Mononuclear cell (primary cell): Measurements from ENCODE around the gene CFAP45. TPM values are rescaled to one million over a fixed set of nuclear protein-coding genes. Genes with fewer than 3 reads are reported as not detected.

ENCODE experiments used
- H3K27me3 ChIP-seq: 2 replicates; pipeline ENCODE4 v1.6.0; 2011; ENCODE audit warnings: low read length, control low read depth; ENCODE audit not compliant: insufficient read depth
- H3K4me1 ChIP-seq: 2 replicates; pipeline ENCODE4 v1.5.1; 2011; ENCODE audit warnings: mild to moderate bottlenecking, low read length, control low read depth; ENCODE audit not compliant: insufficient read depth
- H3K4me3 ChIP-seq: 2 replicates; pipeline ENCODE4 v1.5.1; 2011; ENCODE audit warnings: mild to moderate bottlenecking, low read length, moderate library complexity
- H3K9me3 ChIP-seq: 2 replicates; pipeline ENCODE4 v1.5.1; 2011; ENCODE audit warnings: low read depth, mild to moderate bottlenecking, control low read depth, low read length
- total RNA-seq: library from RNA; depleted of rRNA; stranded (reverse); fragments of >200 nt; gene quantifications from one replicate; pipeline ENCODE4 v1.2.3, GENCODE V29; 2012

The CFAP45 gene
- total RNA-seq, 1 donor, result 2.4 TPM

GRCh38 chr1:159940006-159940620 is 40.1 kb upstream of the CFAP45 start:
- Histone ChIP-seq H3K4me3 (no peak overlapping the region), H3K27me3 (peaks cover 14% of the 10 kb centered on the region), H3K4me1 (peaks cover 40% of the 10 kb centered on the region)

GRCh38 chr1:159939678-159940002 is 39.7 kb upstream of the CFAP45 start:
- no peak overlapping the region for H3K4me3 ChIP-seq
- peaks cover 10% of the 10 kb centered on the region for H3K27me3 ChIP-seq
- H3K9me3 ChIP-seq, result no peaks in the 10 kb centered on the region
- H3K4me1 ChIP-seq, result peaks cover 38% of the 10 kb centered on the region

More at GRCh38 chr1:159940006-159940620, 40.1 kb upstream of the CFAP45 start:
- H3K9me3 ChIP-seq, result no peaks in the 10 kb centered on the region

GRCh38 chr1:159938905-159939677 is 39.1 kb upstream of the CFAP45 start:
- H3K27me3 ChIP-seq, result peaks cover 4% of the 10 kb centered on the region
- H3K4me3 ChIP-seq, result no peak overlapping the region
- H3K4me1 ChIP-seq, result peaks cover 38% of the 10 kb centered on the region
- no peaks in the 10 kb centered on the region for H3K9me3 ChIP-seq

- H3K4me3 ChIP-seq, result no peak overlapping the region
Observed at GRCh38 chr1:159938211-159938852, 38.4 kb upstream of the CFAP45 start.

GRCh38 chr1:159937054-159937750 is 37.2 kb upstream of the CFAP45 start:
- H3K9me3 ChIP-seq, result no peaks in the 10 kb centered on the region
- no peak overlapping the region for H3K4me3 ChIP-seq
- peaks cover 38% of the 10 kb centered on the region for H3K4me1 ChIP-seq
- H3K27me3 ChIP-seq, result no peaks in the 10 kb centered on the region

More at GRCh38 chr1:159938211-159938852, 38.4 kb upstream of the CFAP45 start:
- H3K27me3 ChIP-seq, result no peaks in the 10 kb centered on the region
- H3K9me3 ChIP-seq, result no peaks in the 10 kb centered on the region
- peaks cover 38% of the 10 kb centered on the region for H3K4me1 ChIP-seq

GRCh38 chr1:159936273-159936904 is 36.4 kb upstream of the CFAP45 start:
- H3K9me3 ChIP-seq, result no peaks in the 10 kb centered on the region
- peaks cover 38% of the 10 kb centered on the region for H3K4me1 ChIP-seq
- no peaks in the 10 kb centered on the region for H3K27me3 ChIP-seq
- no peak overlapping the region for H3K4me3 ChIP-seq

- no peak overlapping the region for H3K4me3 ChIP-seq
- H3K9me3 ChIP-seq, result no peaks in the 10 kb centered on the region
- H3K27me3 ChIP-seq, result no peaks in the 10 kb centered on the region
- peaks cover 38% of the 10 kb centered on the region for H3K4me1 ChIP-seq
Observed at GRCh38 chr1:159935719-159936272, 35.8 kb upstream of the CFAP45 start.

- H3K4me3 ChIP-seq, result no peak overlapping the region
- H3K27me3 ChIP-seq, result no peaks in the 10 kb centered on the region
- no peaks in the 10 kb centered on the region for H3K9me3 ChIP-seq
- H3K4me1 ChIP-seq, result peaks cover 38% of the 10 kb centered on the region
Observed at GRCh38 chr1:159935305-159935704, 35.3 kb upstream of the CFAP45 start.

GRCh38 chr1:159934136-159935039 is 34.4 kb upstream of the CFAP45 start:
- no peak overlapping the region for H3K4me3 ChIP-seq
- no peaks in the 10 kb centered on the region for H3K9me3 ChIP-seq
- no peaks in the 10 kb centered on the region for H3K27me3 ChIP-seq
- peaks cover 38% of the 10 kb centered on the region for H3K4me1 ChIP-seq

GRCh38 chr1:159933347-159933746 is 33.4 kb upstream of the CFAP45 start:
- H3K4me3 ChIP-seq, result no peak overlapping the region
- H3K4me1 ChIP-seq, result peaks cover 31% of the 10 kb centered on the region
- H3K9me3 ChIP-seq, result no peaks in the 10 kb centered on the region
- no peaks in the 10 kb centered on the region for H3K27me3 ChIP-seq

- Histone ChIP-seq H3K9me3 (no peaks in the 10 kb centered on the region), H3K27me3 (no peaks in the 10 kb centered on the region), H3K4me1 (peaks cover 23% of the 10 kb centered on the region), H3K4me3 (no peak overlapping the region)
Observed at GRCh38 chr1:159932296-159933285, 32.6 kb upstream of the CFAP45 start.

GRCh38 chr1:159931795-159932173 is 31.8 kb upstream of the CFAP45 start:
- H3K9me3 ChIP-seq, result no peaks in the 10 kb centered on the region
- H3K4me1 ChIP-seq, result peaks cover 15% of the 10 kb centered on the region
- H3K4me3 ChIP-seq, result no peak overlapping the region
- no peaks in the 10 kb centered on the region for H3K27me3 ChIP-seq
